Transverse colon (tissue), 4 donors: ENCODE measurements around the gene LILRB4. TPM values are rescaled to one million over a fixed set of nuclear protein-coding genes. Genes with fewer than 3 reads are reported as not detected.

Source experiments
- DNase-seq: peaks from one replicate; pipeline ENCODE4 v3.0.0-alpha.2; 2019
- H3K27ac ChIP-seq, 4 donors: fragments of 200-600 bp; sonication (generic); 2 replicates each; pipeline ENCODE4 v1.5.1; 2016 to 2018; ENCODE audit warnings: inconsistent platforms in 4 of 4
- H3K27me3 ChIP-seq: fragments of 200-600 bp; sonication (generic); 2 replicates; pipeline ENCODE4 v1.5.1; 2017; ENCODE audit warnings: inconsistent platforms
- H3K36me3 ChIP-seq, 4 donors: fragments of 200-600 bp; sonication (generic); 2 replicates each; pipeline ENCODE4 v1.5.1; 2017 to 2019; ENCODE audit warnings: inconsistent platforms in 4 of 4
- H3K4me1 ChIP-seq, 4 donors: fragments of 200-600 bp; sonication (generic); 2 replicates each; pipeline ENCODE4 v1.5.1; 2017 to 2020; ENCODE audit warnings: inconsistent platforms in 4 of 4
- H3K4me3 ChIP-seq, 4 donors: fragments of 200-600 bp; sonication (generic); 1 replicate in 1 of 4; 2 replicates in 3 of 4; pipeline versions ENCODE4 v1.5.1 to v1.6.1; 2017 to 2019; ENCODE audit warnings: inconsistent platforms in 4 of 4
- H3K9me3 ChIP-seq, 2 donors: fragments of 200-600 bp; sonication (generic); 2 replicates each; pipeline ENCODE4 v1.5.1; 2017 to 2019; ENCODE audit warnings: inconsistent platforms in 2 of 2
- EP300 ChIP-seq: sonication (generic); formaldehyde crosslinking; IDR thresholded peaks from one replicate; pipeline ENCODE4 v1.6.1; 2017; ENCODE audit warnings: antibody characterized with exemption, low read depth
- POLR2A ChIP-seq: fragments of 450-650 bp; IDR thresholded peaks from one replicate; pipeline ENCODE4 v1.6.1; 2016; ENCODE audit warnings: antibody characterized with exemption, mild to moderate bottlenecking, moderate library complexity
- POLR2AphosphoS5 ChIP-seq, 3 donors: sonication (generic); formaldehyde crosslinking; IDR thresholded peaks; one replicate each; pipeline ENCODE4 v1.6.1; 2016; ENCODE audit warnings: antibody characterized with exemption in 3 of 3
- WGBS, 2 donors: methylation state at CpG; one replicate each; pipeline ENCODE4 v1.1.5; 2018; ENCODE audit warnings: low coverage in 1 of 2; 5-methylcytosine and 5-hydroxymethylcytosine counted together
- in situ Hi-C, 4 donors: fragments of 200-750 bp; cut with MboI; loops; one replicate each; pipeline versions ENCODE4 v1.15.0 to v1.15.1; 2017; ENCODE audit warnings: low sequenced_read_pairs in 3 of 4, low pct_ligation_motif_present in 1 of 4, low pct_unique_long_range_greater_than_20kb in 1 of 4
- intact Hi-C: fragments of 100-400 bp; cut with DNase I; formaldehyde crosslinking; loops from one replicate; pipeline ENCODE4 v1.15.1; 2023; ENCODE audit warnings: low total_unique reads
- total RNA-seq, 4 donors: library from RNA; depleted of rRNA; stranded (reverse); fragments of >200 nt; gene quantifications; one replicate each; pipeline ENCODE4 v1.1.0, GENCODE V29; 2016
- TF ChIP-seq, protein P1 (sequence below), 5 experiments: fragments of 200-600 bp in 3 of 5; fragments of 450-650 bp in 2 of 5; sonication (generic) in 3 of 5; IDR thresholded peaks; 1 replicate in 2 of 5; 2 replicates in 3 of 5; pipeline ENCODE4 v1.5.1; 2016 to 2017; ENCODE audit warnings: antibody characterized with exemption in 5 of 5, inconsistent platforms in 3 of 5, mild to moderate bottlenecking in 2 of 5, moderate library complexity in 1 of 5

LILRB4 gene
- total RNA-seq, 4 donors from 2014 or later = 1.8 to 47.1 (median 4.0) TPM; not detected in 1

- intact Hi-C loops = no loop called here
- Histone ChIP-seq H3K27ac (no peak overlapping the region), H3K4me3 (no peak overlapping the region), H3K9me3 (no peaks in the 10 kb centered on the region), H3K27me3 (peaks cover 4% of the 10 kb centered on the region), H3K36me3 (no peaks in the 10 kb centered on the region), H3K4me1 (no peaks in the 10 kb centered on the region)
- TF ChIP-seq POLR2AphosphoS5 (IDR thresholded peaks at IDR 0.05) (no peak), EP300 (no peak), POLR2A (no peak)
- TF ChIP-seq, protein P1, sequence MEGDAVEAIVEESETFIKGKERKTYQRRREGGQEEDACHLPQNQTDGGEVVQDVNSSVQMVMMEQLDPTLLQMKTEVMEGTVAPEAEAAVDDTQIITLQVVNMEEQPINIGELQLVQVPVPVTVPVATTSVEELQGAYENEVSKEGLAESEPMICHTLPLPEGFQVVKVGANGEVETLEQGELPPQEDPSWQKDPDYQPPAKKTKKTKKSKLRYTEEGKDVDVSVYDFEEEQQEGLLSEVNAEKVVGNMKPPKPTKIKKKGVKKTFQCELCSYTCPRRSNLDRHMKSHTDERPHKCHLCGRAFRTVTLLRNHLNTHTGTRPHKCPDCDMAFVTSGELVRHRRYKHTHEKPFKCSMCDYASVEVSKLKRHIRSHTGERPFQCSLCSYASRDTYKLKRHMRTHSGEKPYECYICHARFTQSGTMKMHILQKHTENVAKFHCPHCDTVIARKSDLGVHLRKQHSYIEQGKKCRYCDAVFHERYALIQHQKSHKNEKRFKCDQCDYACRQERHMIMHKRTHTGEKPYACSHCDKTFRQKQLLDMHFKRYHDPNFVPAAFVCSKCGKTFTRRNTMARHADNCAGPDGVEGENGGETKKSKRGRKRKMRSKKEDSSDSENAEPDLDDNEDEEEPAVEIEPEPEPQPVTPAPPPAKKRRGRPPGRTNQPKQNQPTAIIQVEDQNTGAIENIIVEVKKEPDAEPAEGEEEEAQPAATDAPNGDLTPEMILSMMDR (IDR thresholded peaks at IDR 0.05) = no peak
- no peak for DNase-seq
- in situ Hi-C loops = no loop called here
- WGBS, 2 donors = 54 to 83% methylated on average over 1 to 4 of the region's 4 CpGs
Measured at GRCh38 chr19:54648129-54648528, 14.7 kb upstream of the LILRB4 start.

GRCh38 chr19:54650108-54650655 is 12.6 kb upstream of the LILRB4 start:
- peaks cover 4% of the 10 kb centered on the region for H3K27me3 ChIP-seq
- intact Hi-C loops = loop anchor here (10.0 kb wide), 1 partner anchor 1715 kb away; no protein-coding TSS in a partner anchor
- no peaks in the 10 kb centered on the region for H3K36me3 ChIP-seq
- H3K27ac ChIP-seq = no peak overlapping the region
- no peak for DNase-seq
- no peaks in the 10 kb centered on the region for H3K9me3 ChIP-seq
- in situ Hi-C loops = no loop called here
- no peak overlapping the region for H3K4me3 ChIP-seq
- WGBS, 2 donors = 83 to 84% methylated on average over 4 to 6 of the region's 6 CpGs
- no peaks in the 10 kb centered on the region for H3K4me1 ChIP-seq
- TF ChIP-seq EP300 (no peak), POLR2AphosphoS5 (IDR thresholded peaks at IDR 0.05) (no peak), POLR2A (no peak)
- TF ChIP-seq, protein P1 (IDR thresholded peaks at IDR 0.05) = no peak

DNA sequence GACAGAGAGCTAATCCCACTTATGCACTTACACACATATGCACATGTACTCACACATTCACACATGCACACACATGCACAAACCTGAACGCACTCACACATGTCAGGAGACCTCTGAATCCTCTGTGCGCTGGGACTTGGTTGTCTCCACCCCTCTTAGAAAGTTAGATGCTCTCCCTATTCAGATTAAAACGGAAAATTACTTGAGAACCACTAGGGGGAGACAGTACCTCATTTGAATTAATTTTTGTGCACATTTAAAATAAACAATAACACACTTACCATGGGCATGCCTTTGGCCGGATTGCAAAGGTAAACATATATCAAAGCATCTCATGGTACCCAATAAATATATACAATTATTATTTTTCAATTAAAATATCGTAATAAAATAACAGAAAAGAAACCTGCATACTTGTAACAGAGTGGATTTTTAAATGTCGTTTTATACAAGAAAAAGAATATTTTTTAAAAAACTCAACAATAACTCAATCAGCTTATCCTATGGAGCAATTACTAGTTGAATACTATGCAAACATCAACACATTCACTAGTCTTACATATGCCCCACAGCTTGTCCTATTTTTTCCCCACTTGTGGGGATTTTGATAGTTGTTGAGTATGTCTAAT is 9.5 kb upstream of the LILRB4 start:
- DNase-seq = no peak
- TF ChIP-seq POLR2AphosphoS5 (IDR thresholded peaks at IDR 0.05) = no peak
- TF ChIP-seq, protein P1 (IDR thresholded peaks at IDR 0.05) = peak; percentile 25 to 56 (median 50)
- Histone ChIP-seq H3K4me3 (no peak overlapping the region), H3K27me3 (peaks cover 7% of the 10 kb centered on the region), H3K27ac (no peak overlapping the region), H3K9me3 (no peaks in the 10 kb centered on the region), H3K4me1 (no peaks in the 10 kb centered on the region), H3K36me3 (no peaks in the 10 kb centered on the region)
- intact Hi-C loops (loop anchor here (10.0 kb wide), 1 partner anchor 1712 kb away; no protein-coding TSS in a partner anchor), in situ Hi-C loops (no loop called here)
- WGBS, 2 donors = 26 to 33% methylated on average over 4 to 6 of the region's 6 CpGs

GRCh38 chr19:54654447-54655321 is 8.1 kb upstream of the LILRB4 start:
- intact Hi-C loops = loop anchor here (10.0 kb wide), 1 partner anchor 1710 kb away; no protein-coding TSS in a partner anchor
- peaks cover 7% of the 10 kb centered on the region for H3K27me3 ChIP-seq
- no peak for TF ChIP-seq POLR2A
- no peak for TF ChIP-seq EP300
- TF ChIP-seq POLR2AphosphoS5 (IDR thresholded peaks at IDR 0.05) = no peak
- TF ChIP-seq, protein P1 (IDR thresholded peaks at IDR 0.05) = no peak
- H3K4me1 ChIP-seq = no peaks in the 10 kb centered on the region
- no peaks in the 10 kb centered on the region for H3K36me3 ChIP-seq
- WGBS, 2 donors = 66 to 74% methylated on average over 7 to 14 of the region's 14 CpGs
- H3K27ac ChIP-seq = no peak overlapping the region
- H3K9me3 ChIP-seq = no peaks in the 10 kb centered on the region
- DNase-seq = no peak
- in situ Hi-C loops = no loop called here
- no peak overlapping the region for H3K4me3 ChIP-seq
